ENCODE results near the gene SORCS2. TPM values are rescaled to one million over a fixed set of nuclear protein-coding genes. Genes with fewer than 3 reads are reported as not detected.

The SORCS2 gene
- total RNA-seq, 1 donor: 0.27 TPM

DNA sequence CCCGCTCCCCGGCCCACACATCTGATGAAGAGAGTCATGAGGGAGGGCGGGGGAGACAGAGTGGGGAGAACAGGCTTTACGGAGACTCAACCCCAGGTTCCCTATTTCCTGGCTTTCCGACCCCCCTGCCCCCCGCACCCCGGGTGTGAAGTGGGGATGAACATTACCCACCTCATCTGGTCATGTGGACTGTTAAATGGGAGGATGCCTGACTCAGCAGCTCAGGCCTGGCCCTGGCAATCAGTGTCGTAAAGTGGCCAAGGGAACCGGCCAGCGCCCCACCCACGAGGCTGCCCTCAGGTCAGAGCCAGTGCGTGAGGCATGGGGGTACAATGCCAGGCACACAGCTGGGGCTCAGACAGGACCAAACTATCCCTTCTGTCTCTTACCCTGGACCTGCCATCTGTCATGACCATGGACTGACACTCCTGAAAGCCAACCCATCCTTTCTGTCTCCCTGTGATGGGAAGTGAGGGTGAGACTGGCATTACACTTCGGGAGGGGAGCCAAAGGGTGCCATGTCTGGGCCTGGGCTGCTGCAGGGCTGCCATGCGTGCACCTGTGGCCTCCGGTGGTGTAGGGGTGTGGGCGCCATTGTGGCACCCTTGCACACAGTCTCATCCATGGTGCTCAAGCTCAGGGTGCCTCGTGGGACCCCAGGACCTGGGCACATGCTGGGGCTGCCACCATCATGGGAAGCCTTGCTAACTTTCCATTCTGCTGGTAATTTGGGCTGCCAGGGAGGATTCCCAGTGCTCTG, 348.5 kb downstream of the SORCS2 start:
- no peak for DNase-seq (ENCODE audit: low read depth)
- no peak for TF ChIP-seq CTCF (IDR thresholded peaks at IDR 0.05; ENCODE audit: insufficient read depth, low read length)

DNA sequence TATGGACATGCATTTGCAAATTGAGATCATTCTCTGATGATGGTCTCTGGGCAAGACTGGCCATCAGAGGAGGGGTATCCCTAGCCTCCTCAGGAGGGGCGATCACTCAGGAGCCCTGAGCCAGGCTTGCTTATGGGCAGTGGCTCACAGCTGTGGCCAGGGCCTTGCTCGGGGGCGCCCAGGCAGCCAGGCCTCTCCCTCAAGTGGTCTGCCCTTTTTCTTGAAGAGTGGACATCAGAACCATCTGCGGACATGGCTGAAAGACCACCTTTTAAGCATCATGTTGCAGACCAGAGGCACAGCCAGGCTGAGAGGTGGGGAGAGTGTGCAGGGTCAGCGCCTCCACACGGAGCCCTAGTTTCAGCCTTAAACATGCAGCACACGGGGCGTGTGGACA, 349.1 kb downstream of the SORCS2 start:
- H3K4me3 ChIP-seq (ENCODE audit: low read depth, low read length): no peak overlapping the region
- DNase-seq (ENCODE audit: low read depth): no peak
- TF ChIP-seq CTCF (IDR thresholded peaks at IDR 0.05; ENCODE audit: insufficient read depth, low read length): no peak

More for the DNA sequence above, 348.5 kb downstream of the SORCS2 start:
- H3K4me3 ChIP-seq (ENCODE audit: low read depth, low read length): no peak overlapping the region

GRCh38 chr4:7542781-7543180, 350.4 kb downstream of the SORCS2 start:
- H3K4me3 ChIP-seq (ENCODE audit: low read depth, low read length): no peak overlapping the region
- no peak for DNase-seq (ENCODE audit: low read depth)
- TF ChIP-seq CTCF (IDR thresholded peaks at IDR 0.05; ENCODE audit: insufficient read depth, low read length): no peak

DNA sequence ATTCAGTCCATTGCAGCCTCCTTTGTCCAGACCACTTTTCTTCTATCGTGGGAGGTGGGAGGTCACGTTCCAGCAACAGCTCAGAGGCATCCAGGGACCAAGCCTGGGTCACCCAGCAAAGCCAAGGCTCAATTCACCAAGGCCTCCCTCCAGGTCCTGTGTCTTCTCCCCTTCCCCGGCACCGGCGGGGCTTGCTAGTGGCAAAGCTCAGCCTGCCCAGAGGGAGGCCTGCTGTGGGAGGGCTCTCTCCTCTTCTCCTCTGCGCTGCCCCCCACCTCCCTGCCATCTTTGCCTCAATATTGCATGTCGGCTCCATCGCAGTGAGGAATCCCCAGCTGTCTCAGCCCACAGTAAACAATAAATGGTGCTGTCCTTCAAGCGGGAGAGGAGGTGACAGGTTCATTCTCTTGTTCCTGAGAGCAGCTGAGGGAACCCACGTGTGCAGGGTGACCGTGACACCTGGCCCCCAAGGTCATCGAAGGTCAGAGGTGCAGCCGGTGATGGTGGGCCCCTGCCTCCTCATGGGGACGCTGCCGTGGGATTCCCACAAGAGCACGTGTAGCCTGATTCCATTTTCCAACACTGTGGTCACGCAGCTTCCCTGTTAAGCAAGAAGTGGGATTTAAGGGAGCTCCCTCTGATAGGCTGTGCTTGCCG, 353.9 kb downstream of the SORCS2 start:
- H3K4me3 ChIP-seq (ENCODE audit: low read depth, low read length): no peak overlapping the region
- DNase-seq (ENCODE audit: low read depth): no peak
- no peak for TF ChIP-seq CTCF (IDR thresholded peaks at IDR 0.05; ENCODE audit: insufficient read depth, low read length)

- peak; percentile 27 for DNase-seq (ENCODE audit: low read depth)
- H3K4me3 ChIP-seq (ENCODE audit: low read depth, low read length): no peak overlapping the region
- no peak for TF ChIP-seq CTCF (IDR thresholded peaks at IDR 0.05; ENCODE audit: insufficient read depth, low read length)
Measured at GRCh38 chr4:7546809-7547367, 354.6 kb downstream of the SORCS2 start.

- TF ChIP-seq CTCF (IDR thresholded peaks at IDR 0.05; ENCODE audit: insufficient read depth, low read length): no peak
Measured at GRCh38 chr4:7547368-7548040, 355.2 kb downstream of the SORCS2 start.

More at GRCh38 chr4:7547368-7548040, 355.2 kb downstream of the SORCS2 start:
- no peak for DNase-seq (ENCODE audit: low read depth)
- no peak overlapping the region for H3K4me3 ChIP-seq (ENCODE audit: low read depth, low read length)
